ENCODE results near the gene UBTD1.

The UBTD1 gene

DNA sequence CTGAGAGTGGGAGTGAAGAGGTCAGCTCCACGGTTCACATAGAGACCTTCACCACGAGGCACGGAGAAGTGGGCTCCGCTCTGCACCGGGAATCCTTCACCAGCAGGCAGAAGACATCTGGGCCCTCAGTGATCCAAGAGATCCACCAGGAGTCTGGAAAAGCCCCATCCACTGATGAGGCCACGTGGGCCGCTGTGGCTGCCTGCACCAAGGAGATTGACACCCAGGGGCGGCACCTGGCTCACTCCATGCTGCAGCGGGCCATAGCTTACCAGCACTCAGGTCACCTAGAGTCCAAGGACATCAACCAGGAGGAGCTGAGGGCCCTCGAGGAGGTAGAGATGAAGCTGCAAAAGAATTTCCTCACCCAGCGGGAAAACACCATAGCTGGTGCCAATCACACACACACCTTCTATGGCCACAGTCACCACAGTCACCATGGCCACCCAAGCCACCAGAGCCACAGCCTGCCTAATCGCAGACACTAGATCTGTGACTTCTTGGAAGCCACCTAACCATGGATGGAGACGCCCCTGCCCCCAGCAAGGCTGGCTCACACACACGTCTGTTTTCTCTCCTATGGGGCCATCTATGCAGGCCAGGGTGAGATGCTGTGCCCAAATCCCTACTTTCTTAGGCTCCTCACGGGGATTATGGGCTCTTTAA is 91.5 kb downstream of the UBTD1 start:
- no peak for DNase-seq

DNA sequence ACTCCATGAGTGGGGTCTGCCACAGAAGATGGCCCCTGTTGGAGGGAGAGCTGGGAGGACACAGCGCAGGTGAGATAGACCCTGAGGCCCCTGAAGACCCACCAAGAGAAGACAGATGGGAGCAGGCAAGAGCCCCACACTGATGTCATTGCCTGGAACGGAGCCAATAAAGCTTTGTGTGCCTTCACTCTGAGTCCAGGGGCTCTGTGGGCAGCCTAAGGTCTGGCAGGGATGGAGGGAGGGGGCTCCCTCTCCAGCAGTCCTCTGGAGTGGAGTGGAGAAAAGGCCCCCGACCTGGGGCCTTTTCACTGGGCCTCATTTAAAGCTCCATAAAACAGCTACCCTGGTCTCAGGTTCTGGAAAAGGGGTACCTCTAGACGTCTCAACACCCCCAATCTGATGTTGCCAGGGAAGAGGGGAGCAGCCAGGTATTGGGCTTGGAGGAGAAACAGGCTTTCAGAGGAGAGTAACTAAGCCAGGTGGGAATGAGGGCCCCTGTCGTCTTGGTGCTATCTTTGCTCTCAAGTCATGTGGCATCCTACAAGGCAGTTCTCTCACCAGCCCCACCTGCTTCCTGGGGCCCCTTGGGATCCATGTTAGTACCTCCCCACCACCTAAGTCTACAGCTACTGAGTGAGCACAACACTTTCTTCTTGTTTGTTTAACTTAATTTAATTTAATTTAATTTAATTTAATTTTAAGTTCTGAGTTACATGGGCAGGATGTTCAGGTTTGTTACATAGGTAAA is 92.2 kb downstream of the UBTD1 start:
- DNase-seq: no peak

DNA sequence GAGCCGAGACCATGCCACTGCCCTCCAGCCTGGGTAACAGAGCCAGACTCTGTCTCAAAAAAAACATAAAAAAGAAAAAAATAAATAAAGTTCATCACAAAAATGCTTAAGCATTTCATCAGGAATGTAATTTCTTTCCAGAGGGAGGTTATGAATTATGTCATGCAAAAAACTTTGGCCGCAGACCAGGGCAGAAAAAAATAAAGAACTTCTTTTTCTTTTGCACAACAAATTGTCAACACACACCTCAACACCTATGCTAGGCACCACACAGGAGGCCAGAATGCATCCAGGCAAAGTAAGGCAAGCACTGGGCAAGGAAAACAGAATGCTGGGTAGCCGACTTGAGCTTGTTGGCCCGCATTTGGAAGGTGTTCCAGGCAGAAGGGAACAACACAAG is 94.7 kb downstream of the UBTD1 start:
- no peak for DNase-seq

DNA sequence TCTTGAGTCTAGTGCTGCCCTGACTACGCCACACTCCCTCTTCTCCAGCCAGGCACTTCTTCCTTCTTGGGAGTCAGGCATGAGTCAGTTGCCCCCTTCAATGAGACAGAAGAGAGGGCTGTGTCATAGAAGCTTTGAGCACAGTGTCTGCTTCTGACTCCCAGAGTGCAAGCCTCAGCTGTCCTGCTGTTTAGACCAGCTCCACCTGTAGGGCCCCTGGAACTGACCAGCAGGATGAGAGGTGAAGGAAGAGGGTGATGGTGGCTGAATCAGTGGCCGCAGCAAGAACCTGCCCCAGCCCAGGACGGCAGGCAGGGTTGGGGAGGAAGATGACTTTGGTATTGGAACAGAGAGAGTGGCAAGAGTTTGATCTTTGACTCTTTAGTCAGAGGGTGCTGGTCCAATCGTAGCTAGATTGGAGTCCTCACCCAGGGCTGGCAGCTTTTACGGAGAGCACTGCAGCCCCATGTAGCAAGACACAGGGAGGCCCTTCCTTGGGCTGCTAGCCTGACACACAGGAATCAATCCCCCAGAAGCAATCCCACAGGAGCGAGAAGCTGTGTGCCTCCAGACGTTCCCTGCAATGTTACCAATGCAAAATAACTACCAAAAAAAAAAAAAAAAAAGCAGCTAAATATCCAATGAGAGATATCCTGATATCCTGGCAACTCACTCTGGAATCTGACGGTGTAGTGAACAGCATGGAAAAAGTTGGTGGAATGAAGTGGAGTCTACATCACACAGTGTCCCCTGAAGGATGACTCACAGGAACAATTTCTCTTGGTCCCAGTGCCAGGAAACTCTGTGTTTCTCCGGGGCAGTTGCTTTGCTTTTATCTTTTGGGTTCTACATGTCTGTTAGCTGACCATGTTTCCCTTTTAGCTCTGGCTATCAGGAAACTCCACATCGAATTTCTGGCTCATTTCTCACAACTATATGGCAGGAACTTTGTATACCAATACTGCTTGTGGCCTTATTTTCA is 97.7 kb downstream of the UBTD1 start:
- no peak for DNase-seq

DNA sequence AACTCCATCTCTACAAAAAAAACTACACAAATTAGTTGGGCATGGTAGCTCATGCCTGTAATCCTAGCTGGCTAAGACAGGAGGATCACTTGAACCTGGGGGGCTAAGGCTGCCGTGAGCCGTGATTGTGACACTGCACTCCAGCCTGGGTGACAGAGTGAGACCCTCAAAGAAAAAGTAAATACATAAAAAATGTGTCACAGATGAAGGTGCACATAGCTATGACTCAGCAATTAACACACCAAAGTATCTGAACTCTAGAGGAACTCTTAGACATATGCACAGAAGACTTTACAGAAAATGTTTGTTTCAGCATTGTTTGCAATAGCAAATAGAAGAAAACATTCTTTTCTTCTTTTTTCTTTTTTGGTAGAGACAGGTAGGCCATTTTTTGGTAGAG is 99.1 kb downstream of the UBTD1 start:
- no peak for DNase-seq

DNA sequence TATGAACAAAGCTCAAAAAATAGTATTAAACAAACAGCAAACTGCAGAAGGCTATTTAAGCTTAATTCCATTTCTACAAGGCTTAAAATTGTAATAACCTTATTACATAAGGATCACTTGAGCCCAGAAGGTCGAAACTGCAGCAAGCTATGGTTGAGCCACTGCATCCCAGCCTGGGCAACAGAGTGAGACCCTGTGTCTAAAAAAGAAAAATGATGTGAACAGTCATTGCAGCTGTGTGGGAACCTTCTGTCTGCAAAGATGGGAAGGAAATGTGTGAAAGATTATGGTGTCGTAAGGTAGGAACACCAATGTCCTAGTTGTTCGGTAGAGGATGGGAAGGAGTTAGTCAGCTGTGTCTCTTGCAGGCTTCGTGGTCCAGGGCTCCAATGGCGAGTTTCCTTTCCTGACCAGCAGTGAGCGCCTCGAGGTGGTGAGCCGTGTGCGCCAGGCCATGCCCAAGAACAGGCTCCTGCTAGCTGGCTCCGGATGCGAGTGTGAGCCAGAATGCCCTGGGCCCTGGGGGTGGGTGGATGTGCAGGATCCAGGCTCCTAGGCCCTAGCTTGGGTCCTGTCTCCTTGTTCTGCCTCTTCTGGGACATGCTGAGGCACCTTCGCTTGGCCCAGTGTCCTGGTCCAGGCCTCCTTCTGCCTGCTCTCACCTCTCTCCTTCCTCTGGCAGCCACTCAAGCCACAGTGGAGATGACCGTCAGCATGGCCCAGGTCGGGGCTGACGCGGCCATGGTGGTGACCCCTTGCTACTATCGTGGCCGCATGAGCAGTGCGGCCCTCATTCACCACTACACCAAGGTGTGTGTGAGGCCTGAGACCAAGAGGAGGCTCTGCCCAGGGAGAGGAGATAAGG is 99.9 kb downstream of the UBTD1 start:
- no peak for DNase-seq

DNA sequence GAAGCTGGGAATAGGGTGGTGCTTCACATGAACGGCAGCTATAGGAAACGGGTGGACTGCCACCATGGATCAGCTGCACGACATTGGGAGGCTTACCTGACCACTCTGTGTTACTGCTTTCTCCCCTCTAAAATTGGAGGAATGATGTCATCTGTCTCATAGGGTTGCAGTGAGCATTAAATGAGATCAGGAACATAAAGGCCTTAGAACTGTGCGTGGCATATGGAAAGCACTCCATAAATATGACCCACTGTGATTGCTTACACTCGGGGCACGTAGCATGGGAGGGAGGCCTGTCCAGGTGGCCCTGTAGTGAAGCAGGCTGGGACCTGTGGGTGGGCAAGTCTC is 100.5 kb downstream of the UBTD1 start:
- no peak for DNase-seq

DNA sequence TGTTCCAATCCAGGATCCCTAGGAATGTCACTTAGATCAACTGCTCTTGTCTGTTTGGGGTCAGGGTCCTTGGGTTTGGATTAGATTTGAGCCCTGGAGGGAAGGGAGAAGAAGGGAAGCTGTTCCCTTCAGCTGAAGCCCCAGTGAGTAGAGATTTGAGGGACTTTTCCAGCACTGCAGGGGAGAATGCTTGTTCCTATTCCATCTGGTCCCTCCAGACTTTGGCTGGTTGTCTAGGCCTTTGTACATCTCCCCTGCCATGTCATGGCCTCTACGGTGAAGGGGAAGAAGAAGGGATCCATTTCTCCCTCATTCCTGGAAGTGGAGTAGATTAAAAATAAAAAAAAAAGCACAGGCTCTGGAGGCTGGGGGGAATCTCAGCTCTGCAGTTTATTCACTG is 101.9 kb downstream of the UBTD1 start:
- no peak for DNase-seq

DNA sequence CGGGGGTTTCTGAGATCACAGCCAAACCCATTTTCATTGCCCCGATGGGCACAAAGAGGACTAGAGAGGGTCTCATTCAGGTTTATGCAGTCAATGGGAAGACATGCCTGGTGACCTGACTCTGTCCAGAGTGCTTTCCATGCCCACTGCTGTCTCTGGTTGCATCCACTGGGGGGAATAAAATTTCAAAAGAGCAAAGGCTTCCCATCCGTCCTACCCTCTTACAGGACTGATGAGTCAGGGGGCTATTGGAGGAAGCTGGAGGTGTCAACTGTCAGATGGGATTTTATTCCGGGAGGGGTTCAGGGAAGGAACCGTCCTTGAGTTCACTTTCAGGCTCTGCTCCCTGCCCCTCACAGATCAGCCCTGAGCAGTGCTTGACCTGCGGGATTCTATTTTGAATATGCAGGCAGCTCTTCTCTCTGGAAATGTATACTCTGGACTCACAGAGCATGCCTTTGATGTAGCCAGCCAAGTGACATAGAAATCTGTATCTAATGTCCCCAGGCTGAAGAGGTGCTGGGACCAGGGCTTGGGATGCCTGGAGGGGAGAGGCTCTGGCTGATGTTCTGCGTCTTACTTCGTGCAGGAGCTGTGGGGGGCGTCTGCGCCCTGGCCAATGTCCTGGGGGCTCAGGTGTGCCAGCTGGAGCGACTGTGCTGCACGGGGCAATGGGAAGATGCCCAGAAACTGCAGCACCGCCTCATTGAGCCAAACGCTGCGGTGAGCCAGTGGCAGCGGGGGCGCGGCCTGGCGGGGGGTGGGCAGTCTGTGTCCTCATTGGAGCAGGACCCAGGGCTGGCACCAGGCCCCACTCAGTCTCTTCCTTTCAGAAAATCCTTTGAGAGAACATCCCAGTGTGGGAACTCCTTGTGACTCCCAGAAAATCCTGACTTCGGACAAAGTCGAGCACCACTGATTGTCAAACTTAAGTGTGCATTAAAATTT is 102.8 kb downstream of the UBTD1 start:
- no peak for DNase-seq

DNA sequence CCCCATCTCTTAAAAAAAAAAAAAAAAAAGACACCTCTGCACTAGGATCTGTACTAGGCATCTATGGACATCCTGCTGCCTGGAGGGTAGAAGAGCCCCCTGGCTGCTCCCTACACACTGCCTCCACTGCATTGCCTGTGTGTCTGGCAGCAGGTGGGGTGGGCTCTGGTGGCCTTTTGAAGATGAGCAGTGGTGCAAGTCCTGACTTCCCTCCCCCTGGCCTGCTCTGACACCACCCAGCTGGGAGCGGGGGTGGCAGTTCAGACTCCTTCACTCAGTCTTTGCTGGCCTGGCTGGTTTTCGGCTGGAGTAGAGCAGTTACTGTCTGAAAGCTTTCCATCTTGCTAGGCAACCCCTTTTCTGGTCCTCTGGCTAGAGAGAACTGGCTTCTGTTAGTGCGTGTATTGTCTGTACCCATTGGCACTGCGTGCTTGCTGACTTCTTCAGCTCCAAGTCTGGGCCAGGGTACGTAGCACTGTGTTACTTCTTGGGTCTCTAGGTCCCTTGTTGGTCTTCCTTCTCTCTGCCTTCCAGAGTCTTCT is 108.4 kb downstream of the UBTD1 start:
- DNase-seq: no peak

DNA sequence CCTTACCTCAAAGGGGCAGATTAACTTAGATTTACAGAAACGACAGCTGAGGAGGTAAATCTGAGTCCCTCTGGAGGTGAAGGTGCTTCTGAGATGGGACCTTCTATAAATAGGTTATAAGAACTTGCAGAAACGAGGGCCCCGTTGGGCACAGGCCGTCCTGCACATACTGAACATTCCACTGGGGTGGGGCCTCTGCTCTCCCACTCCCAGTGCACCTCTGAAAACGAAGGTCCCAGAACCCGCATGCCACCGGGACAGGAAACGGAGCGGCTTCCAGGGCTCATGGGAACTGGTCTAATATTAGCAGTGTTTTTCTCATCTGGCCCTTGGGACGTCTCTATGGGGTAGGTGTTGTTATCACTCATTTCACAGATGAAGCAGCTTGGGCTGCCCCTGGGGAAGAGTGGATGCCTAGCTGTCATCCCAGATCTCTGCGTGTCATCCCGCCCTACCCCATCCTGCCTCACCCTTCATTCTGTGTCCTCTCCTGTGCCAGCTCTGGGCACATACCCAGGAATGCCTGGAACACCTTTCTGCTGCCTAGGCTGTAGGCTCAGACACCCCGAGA is 110.4 kb downstream of the UBTD1 start:
- DNase-seq: no peak

DNA sequence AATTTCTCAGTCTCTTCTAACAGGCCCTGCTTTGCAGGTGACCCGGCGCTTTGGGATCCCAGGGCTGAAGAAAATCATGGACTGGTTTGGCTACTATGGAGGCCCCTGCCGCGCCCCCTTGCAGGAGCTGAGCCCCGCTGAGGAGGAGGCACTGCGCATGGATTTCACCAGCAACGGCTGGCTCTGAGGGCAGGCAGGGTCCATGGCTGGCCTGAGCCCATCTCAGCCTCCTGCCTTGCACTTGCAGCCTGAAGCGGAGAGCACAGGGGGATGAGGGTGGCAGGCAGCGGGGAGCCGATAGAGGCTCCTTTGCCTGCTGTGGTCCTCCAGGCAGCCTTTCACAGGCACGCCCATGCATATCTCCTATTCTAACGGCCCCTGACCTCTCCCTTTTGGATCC is 112.7 kb downstream of the UBTD1 start:
- no peak for DNase-seq

DNA sequence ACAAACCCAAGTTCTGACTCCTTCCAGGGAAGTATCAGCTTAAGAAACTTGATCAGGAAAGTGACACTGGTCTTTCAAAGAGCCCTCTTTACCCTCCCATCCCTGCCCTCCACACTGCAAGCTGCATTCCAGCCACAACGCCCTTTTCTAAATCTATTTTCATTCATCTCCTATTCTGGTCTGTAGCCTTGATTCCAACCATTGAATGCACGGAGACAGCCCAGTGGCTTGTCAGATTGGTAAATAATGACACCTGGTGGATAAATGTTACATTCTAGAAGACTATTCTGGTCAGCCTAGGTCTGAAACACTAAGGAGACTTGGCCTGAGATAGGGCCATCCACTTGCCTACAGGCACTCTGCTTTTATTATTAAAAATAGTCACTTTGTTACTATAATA is 113.7 kb downstream of the UBTD1 start:
- no peak for DNase-seq

DNA sequence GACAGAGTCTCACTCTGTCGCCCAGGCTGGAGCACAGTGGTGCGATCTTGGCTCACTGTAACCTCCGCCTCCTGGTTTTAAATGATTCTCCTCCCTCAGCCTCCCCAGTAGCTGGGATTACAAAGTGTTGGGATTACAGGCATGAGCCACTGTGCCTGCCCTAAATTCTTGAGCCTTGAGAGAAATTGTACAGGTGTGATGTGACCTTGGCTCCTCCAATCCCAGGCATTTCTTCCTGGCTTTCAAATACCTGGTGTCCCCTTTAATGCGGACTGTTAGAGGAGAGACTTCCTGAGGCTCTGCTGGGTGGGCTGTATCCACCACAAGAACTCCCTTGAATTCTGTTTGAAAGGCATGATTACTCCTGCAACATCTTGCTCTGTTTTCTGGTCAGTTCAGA is 119.6 kb downstream of the UBTD1 start:
- no peak for DNase-seq

DNA sequence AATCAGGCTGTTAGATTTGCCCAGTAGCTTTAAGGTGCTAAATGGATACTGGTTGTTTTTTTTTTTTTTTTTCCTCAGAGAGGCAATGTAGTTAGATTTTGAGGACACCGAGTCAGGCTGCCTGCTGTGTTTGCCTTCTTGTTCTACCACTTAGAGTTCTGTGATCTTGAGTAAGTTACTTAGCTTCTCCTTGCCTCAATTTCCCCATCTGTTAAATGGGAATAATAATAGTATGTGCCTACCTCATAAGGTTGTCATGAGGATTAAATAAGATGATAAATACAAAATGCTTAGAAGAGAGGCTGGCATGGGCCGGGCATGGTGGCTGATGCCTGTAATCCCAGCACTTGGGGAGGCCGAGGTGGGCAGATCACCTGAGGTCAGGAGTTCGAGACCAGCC is 120.0 kb downstream of the UBTD1 start:
- DNase-seq: no peak

Measured in stimulated activated CD4-positive, alpha-beta T cell treated with anti-CD3 and anti-CD28 coated beads, Interleukin-4, amount 100 ng/mL, for 4 hours (primary cell).